ENCODE measurements around the gene BRINP1.

BRINP1 gene

GRCh38 chr9:119343059-119343990 is 25.9 kb downstream of the BRINP1 start:
- DNase-seq = no peak

GRCh38 chr9:119339056-119339455 is 30.2 kb downstream of the BRINP1 start:
- DNase-seq = no peak

- no peak for DNase-seq
Observed at GRCh38 chr9:119337573-119337972, 31.7 kb downstream of the BRINP1 start.

GRCh38 chr9:119334745-119335144 is 34.5 kb downstream of the BRINP1 start:
- DNase-seq = no peak

GRCh38 chr9:119333507-119334229 is 35.6 kb downstream of the BRINP1 start:
- DNase-seq = no peak

- no peak for DNase-seq
Observed at GRCh38 chr9:119332522-119332921, 36.7 kb downstream of the BRINP1 start.

- DNase-seq = no peak
Observed at GRCh38 chr9:119322184-119322583, 47.1 kb downstream of the BRINP1 start.

- no peak for DNase-seq
Observed at GRCh38 chr9:119318371-119318770, 50.9 kb downstream of the BRINP1 start.

- no peak for DNase-seq
Observed at GRCh38 chr9:119313846-119314245, 55.4 kb downstream of the BRINP1 start.

GRCh38 chr9:119310741-119311140 is 58.5 kb downstream of the BRINP1 start:
- no peak for DNase-seq

- DNase-seq = no peak
Observed at GRCh38 chr9:119307471-119307870, 61.8 kb downstream of the BRINP1 start.

GRCh38 chr9:119304555-119304954 is 64.7 kb downstream of the BRINP1 start:
- no peak for DNase-seq

GRCh38 chr9:119302988-119303698 is 66.1 kb downstream of the BRINP1 start:
- no peak for DNase-seq

GRCh38 chr9:119298076-119298853 is 71.0 kb downstream of the BRINP1 start:
- DNase-seq = no peak

GRCh38 chr9:119291554-119291953 is 77.7 kb downstream of the BRINP1 start:
- no peak for DNase-seq

GRCh38 chr9:119289740-119290433 is 79.3 kb downstream of the BRINP1 start:
- DNase-seq = no peak

GRCh38 chr9:119284587-119285337 is 84.5 kb downstream of the BRINP1 start:
- no peak for DNase-seq

GRCh38 chr9:119284118-119284517 is 85.1 kb downstream of the BRINP1 start:
- no peak for DNase-seq

- DNase-seq = no peak
Observed at GRCh38 chr9:119283078-119283794, 86.0 kb downstream of the BRINP1 start.

GRCh38 chr9:119282476-119283077 is 86.7 kb downstream of the BRINP1 start:
- no peak for DNase-seq
